GM12878 (cell line): Measurements from ENCODE around the gene ZMYND12. TPM values are rescaled to one million over a fixed set of nuclear protein-coding genes. Genes with fewer than 3 reads are reported as not detected.
A peak's percentile ranks its signal among the peaks of the same experiment; 100 is the strongest.

Experiments
- GABPA ChIP-seq: IDR thresholded peaks from 2 replicates; pipeline ENCODE4 v1.6.1; 2014; ENCODE audit warnings: antibody characterized with exemption, low read depth, mild to moderate bottlenecking, inconsistent platforms
- GATAD2B ChIP-seq: fragments of 450-650 bp; conservative IDR thresholded peaks from 2 replicates; pipeline ENCODE4 v1.6.1; 2017; ENCODE audit warnings: low read depth, mild to moderate bottlenecking, moderate library complexity
- IKZF2 ChIP-seq, 2 experiments: fragments of 450-650 bp; IDR thresholded peaks; 2 replicates each; pipeline ENCODE4 v1.6.1; 2017; ENCODE audit warnings: mild to moderate bottlenecking in 2 of 2, moderate library complexity in 2 of 2
- KAT2A ChIP-seq: conservative IDR thresholded peaks from 2 replicates; pipeline ENCODE4 v1.6.1; 2011; ENCODE audit warnings: low read depth, low read length; ENCODE audit not compliant: control insufficient read depth
- KDM1A ChIP-seq: fragments of 200-600 bp; sonication (generic); IDR thresholded peaks from 2 replicates; pipeline ENCODE4 v1.6.1; 2016; ENCODE audit warnings: borderline replicate concordance
- NFIC ChIP-seq: IDR thresholded peaks from 2 replicates; pipeline ENCODE4 v1.6.1; 2012; ENCODE audit warnings: low read depth, mild to moderate bottlenecking, inconsistent platforms, low read length, moderate library complexity
- NFYB ChIP-seq: IDR thresholded peaks from 2 replicates; pipeline ENCODE4 v1.6.1; 2011; ENCODE audit warnings: low read depth, mild to moderate bottlenecking, low read length, improper control_type of control experiment, moderate library complexity; ENCODE audit not compliant: insufficient read depth
- POLR2AphosphoS2 ChIP-seq: IDR thresholded peaks from 2 replicates; pipeline ENCODE4 v1.6.1; 2011; ENCODE audit warnings: low read depth, mild to moderate bottlenecking, low read length, improper control_type of control experiment, moderate library complexity
- RAD51 ChIP-seq: fragments of 450-650 bp; IDR thresholded peaks from 2 replicates; pipeline ENCODE4 v1.6.1; 2016; ENCODE audit warnings: moderate library complexity, mild to moderate bottlenecking, inconsistent platforms
- YY1 ChIP-seq: IDR thresholded peaks from 2 replicates; pipeline ENCODE4 v1.6.1; 2011; ENCODE audit warnings: low read depth, mild to moderate bottlenecking, low read length
- ZSCAN29 ChIP-seq: fragments of 450-650 bp; IDR thresholded peaks from 2 replicates; pipeline ENCODE4 v1.6.1; 2017; ENCODE audit warnings: mild to moderate bottlenecking, moderate library complexity
- polyA plus RNA-seq, 11 experiments: library from polyadenylated mRNA; depleted of rRNA in 4 of 11; unstranded in 6 of 11; stranded (reverse) in 5 of 11; fragments of >200 nt; fragmentation: Nextera tagmentation in 4 of 11; fragmentation: Illumina TruSeq in 1 of 11; extraction: Ambion mirVana in 4 of 11; extraction: Trizol in 1 of 11; gene quantifications; 1 replicate in 1 of 11; 2 replicates in 10 of 11; pipeline versions ENCODE4 v1.2.1 to v1.2.3, GENCODE V29; 2011 to 2016; ENCODE audit warnings: inconsistent platforms in 2 of 11, missing spikeins in 2 of 11, low read depth in 1 of 11
- total RNA-seq, 4 experiments: library from RNA; depleted of rRNA in 3 of 4; stranded (reverse); fragments of >200 nt in 3 of 4; fragmentation: Illumina TruSeq in 1 of 4; extraction: Trizol in 1 of 4; gene quantifications; 2 replicates each; pipeline versions ENCODE4 v1.2.1 to v1.2.3, GENCODE V29; 2013 to 2021
- TF ChIP-seq, protein P1 (sequence below): fragments of 450-650 bp; IDR thresholded peaks from 2 replicates; pipeline ENCODE4 v1.6.1; 2016; ENCODE audit warnings: mild to moderate bottlenecking, moderate library complexity, borderline replicate concordance
- TF ChIP-seq, protein P2 (sequence below): fragments of 450-650 bp; IDR thresholded peaks from 2 replicates; pipeline ENCODE4 v1.6.1; 2018; ENCODE audit warnings: mild to moderate bottlenecking, low read depth, moderate library complexity; ENCODE audit not compliant: partially characterized antibody
- TF ChIP-seq, protein P3 (sequence below): fragments of 450-650 bp; IDR thresholded peaks from 2 replicates; pipeline ENCODE4 v1.6.1; 2017; ENCODE audit warnings: mild to moderate bottlenecking, low read depth, inconsistent platforms; ENCODE audit not compliant: poor library complexity, severe bottlenecking
- TF ChIP-seq, protein P4 (sequence below): fragments of 450-650 bp; IDR thresholded peaks from 2 replicates; pipeline ENCODE4 v1.6.1; 2017; ENCODE audit warnings: mild to moderate bottlenecking, moderate library complexity

The ZMYND12 gene
- total and polyA plus RNA-seq, 10 of the 15 experiments (the other 5 are each of a cell fraction or from before 2014, with no cell fraction given): 0.26 to 1.4 (median 0.67) TPM

DNA sequence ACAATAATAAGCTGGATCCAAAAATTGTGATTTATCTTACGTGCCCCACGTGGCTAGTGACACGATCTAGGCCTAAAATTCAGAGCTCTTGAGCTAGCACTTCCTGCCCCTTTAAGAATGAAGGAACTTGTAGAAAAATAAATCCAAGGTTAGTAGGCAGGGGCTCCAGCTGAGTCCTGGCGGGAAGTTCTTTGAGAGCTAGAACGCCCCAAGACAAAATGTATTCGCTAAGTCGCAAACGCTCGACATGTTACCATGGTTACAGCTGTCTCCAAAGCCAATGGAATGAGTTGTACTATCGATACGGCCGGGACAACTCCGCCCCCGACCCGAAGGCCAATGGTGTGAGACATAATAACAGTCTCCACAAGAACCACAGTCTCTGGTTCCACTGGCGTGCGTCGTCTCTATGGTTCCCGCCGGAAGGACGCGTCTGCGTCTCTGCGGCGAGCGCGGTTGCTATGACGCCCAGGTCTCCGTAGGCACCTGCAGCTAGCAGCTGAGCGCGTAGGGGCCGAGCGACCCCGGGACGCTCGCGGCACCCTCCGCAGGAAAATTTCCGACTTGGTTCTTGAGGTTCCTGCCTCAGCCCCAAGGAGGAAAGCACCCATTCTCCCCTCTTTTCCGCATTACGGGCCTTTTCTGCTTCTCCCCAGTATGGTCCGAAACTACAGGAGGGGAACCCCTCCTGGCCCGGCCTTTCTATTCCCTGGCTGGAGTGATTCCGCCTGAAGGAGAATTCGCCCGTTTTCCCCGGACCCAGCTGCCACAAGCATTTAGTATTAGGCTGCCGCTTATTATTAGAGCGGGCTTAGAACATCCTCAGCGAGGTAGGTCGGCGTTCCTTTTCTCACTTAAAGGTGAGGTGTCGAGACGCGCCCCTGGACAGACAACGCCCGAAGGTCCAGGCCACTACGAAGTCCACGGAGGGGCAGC, 7.3 kb upstream of the ZMYND12 start, which contains the start of gene CCDC30 (continued):
- TF ChIP-seq NFYB: peak; percentile 77
- no peak for TF ChIP-seq NFIC
- TF ChIP-seq, protein P1, sequence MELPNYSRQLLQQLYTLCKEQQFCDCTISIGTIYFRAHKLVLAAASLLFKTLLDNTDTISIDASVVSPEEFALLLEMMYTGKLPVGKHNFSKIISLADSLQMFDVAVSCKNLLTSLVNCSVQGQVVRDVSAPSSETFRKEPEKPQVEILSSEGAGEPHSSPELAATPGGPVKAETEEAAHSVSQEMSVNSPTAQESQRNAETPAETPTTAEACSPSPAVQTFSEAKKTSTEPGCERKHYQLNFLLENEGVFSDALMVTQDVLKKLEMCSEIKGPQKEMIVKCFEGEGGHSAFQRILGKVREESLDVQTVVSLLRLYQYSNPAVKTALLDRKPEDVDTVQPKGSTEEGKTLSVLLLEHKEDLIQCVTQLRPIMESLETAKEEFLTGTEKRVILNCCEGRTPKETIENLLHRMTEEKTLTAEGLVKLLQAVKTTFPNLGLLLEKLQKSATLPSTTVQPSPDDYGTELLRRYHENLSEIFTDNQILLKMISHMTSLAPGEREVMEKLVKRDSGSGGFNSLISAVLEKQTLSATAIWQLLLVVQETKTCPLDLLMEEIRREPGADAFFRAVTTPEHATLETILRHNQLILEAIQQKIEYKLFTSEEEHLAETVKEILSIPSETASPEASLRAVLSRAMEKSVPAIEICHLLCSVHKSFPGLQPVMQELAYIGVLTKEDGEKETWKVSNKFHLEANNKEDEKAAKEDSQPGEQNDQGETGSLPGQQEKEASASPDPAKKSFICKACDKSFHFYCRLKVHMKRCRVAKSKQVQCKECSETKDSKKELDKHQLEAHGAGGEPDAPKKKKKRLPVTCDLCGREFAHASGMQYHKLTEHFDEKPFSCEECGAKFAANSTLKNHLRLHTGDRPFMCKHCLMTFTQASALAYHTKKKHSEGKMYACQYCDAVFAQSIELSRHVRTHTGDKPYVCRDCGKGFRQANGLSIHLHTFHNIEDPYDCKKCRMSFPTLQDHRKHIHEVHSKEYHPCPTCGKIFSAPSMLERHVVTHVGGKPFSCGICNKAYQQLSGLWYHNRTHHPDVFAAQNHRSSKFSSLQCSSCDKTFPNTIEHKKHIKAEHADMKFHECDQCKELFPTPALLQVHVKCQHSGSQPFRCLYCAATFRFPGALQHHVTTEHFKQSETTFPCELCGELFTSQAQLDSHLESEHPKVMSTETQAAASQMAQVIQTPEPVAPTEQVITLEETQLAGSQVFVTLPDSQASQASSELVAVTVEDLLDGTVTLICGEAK: peak; percentile 78; the same call in 1 of the 2 replicates
- TF ChIP-seq, protein P2, sequence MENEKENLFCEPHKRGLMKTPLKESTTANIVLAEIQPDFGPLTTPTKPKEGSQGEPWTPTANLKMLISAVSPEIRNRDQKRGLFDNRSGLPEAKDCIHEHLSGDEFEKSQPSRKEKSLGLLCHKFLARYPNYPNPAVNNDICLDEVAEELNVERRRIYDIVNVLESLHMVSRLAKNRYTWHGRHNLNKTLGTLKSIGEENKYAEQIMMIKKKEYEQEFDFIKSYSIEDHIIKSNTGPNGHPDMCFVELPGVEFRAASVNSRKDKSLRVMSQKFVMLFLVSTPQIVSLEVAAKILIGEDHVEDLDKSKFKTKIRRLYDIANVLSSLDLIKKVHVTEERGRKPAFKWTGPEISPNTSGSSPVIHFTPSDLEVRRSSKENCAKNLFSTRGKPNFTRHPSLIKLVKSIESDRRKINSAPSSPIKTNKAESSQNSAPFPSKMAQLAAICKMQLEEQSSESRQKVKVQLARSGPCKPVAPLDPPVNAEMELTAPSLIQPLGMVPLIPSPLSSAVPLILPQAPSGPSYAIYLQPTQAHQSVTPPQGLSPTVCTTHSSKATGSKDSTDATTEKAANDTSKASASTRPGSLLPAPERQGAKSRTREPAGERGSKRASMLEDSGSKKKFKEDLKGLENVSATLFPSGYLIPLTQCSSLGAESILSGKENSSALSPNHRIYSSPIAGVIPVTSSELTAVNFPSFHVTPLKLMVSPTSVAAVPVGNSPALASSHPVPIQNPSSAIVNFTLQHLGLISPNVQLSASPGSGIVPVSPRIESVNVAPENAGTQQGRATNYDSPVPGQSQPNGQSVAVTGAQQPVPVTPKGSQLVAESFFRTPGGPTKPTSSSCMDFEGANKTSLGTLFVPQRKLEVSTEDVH: peak; percentile 34
- no peak for TF ChIP-seq GATAD2B
- no peak for TF ChIP-seq ZSCAN29
- TF ChIP-seq, protein P3, sequence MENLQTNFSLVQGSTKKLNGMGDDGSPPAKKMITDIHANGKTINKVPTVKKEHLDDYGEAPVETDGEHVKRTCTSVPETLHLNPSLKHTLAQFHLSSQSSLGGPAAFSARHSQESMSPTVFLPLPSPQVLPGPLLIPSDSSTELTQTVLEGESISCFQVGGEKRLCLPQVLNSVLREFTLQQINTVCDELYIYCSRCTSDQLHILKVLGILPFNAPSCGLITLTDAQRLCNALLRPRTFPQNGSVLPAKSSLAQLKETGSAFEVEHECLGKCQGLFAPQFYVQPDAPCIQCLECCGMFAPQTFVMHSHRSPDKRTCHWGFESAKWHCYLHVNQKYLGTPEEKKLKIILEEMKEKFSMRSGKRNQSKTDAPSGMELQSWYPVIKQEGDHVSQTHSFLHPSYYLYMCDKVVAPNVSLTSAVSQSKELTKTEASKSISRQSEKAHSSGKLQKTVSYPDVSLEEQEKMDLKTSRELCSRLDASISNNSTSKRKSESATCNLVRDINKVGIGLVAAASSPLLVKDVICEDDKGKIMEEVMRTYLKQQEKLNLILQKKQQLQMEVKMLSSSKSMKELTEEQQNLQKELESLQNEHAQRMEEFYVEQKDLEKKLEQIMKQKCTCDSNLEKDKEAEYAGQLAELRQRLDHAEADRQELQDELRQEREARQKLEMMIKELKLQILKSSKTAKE: no peak
- no peak for TF ChIP-seq KAT2A
- no peak for TF ChIP-seq KDM1A
- TF ChIP-seq GABPA: no peak; the same call in 1 of the 2 replicates
- TF ChIP-seq RAD51: no peak
- TF ChIP-seq POLR2AphosphoS2: 0 out of 2 replicates have a peak, but pooled peaks have one; percentile 51
- 0 out of 2 replicates have a peak, but pooled peaks have one; percentile 28 for TF ChIP-seq YY1
- TF ChIP-seq IKZF2 (IDR thresholded peaks at IDR 0.05): no peak
- TF ChIP-seq, protein P4, sequence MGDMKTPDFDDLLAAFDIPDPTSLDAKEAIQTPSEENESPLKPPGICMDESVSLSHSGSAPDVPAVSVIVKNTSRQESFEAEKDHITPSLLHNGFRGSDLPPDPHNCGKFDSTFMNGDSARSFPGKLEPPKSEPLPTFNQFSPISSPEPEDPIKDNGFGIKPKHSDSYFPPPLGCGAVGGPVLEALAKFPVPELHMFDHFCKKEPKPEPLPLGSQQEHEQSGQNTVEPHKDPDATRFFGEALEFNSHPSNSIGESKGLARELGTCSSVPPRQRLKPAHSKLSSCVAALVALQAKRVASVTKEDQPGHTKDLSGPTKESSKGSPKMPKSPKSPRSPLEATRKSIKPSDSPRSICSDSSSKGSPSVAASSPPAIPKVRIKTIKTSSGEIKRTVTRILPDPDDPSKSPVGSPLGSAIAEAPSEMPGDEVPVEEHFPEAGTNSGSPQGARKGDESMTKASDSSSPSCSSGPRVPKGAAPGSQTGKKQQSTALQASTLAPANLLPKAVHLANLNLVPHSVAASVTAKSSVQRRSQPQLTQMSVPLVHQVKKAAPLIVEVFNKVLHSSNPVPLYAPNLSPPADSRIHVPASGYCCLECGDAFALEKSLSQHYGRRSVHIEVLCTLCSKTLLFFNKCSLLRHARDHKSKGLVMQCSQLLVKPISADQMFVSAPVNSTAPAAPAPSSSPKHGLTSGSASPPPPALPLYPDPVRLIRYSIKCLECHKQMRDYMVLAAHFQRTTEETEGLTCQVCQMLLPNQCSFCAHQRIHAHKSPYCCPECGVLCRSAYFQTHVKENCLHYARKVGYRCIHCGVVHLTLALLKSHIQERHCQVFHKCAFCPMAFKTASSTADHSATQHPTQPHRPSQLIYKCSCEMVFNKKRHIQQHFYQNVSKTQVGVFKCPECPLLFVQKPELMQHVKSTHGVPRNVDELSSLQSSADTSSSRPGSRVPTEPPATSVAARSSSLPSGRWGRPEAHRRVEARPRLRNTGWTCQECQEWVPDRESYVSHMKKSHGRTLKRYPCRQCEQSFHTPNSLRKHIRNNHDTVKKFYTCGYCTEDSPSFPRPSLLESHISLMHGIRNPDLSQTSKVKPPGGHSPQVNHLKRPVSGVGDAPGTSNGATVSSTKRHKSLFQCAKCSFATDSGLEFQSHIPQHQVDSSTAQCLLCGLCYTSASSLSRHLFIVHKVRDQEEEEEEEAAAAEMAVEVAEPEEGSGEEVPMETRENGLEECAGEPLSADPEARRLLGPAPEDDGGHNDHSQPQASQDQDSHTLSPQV: no peak
